Dedifferentiated amniotic fluid mesenchymal stem cell (primary cell): Measurements from ENCODE around the gene SEMA5A.

Experiments used
- DNase-seq: peaks from one replicate; pipeline ENCODE4 v3.0.0-alpha.2; 2016; ENCODE audit errors: extremely low spot score

SEMA5A gene

DNA sequence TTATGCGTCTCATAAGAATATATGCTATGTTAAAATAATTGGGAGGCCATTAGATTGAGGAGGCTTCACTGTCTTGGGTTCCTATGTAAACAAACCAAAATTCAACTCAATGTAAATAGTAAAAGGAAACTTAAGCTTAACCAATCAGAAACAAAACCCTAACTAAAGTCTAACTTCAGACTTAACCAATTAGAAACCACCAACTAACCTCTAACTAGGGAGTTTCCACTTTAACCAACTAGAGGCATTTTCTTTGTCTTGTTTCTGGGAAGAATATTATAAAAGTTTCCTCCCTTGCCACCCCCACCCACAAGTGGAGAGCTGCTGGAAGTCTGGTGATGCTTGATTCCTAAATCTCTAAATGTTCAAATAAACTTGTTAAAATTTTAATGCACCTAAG is 214.5 kb downstream of the SEMA5A start:
- DNase-seq = no peak

DNA sequence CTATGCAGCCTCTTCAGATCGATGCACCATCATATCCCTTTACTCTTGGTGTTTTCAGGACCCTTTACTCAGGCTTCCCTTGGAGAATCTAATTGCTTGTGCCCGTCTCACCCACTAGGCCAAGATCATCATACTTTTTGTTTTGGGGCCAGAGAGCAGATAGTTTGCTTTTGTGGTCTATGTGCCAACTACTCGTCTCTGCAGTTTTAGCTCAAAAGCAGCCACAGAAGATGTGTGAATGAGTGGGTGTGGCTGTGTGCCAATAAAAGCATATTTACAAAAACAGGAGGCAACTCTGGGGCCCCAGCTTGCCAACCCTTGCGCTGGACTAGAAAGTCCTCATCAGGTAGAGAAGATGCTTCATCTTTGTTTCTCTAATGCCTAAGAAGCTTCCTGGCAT is 216.8 kb downstream of the SEMA5A start:
- DNase-seq = no peak

DNA sequence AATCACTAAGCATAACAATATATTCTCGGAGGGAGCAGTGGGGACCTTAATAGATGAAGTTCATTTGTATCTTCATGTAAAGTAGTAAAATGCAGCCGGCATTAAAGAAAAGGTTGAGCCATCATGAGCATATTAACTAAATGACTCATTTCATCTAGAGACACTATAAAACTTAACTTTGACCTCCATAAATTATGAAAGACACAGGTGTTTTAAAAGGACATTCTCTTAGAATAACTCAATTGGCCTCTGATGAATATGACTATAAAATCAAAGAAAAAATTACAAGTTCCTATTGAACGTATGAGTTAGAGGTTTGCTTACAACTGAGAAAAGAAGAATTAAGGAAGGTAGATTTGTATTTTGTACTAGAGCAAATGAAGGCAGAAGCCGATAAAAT is 220.3 kb downstream of the SEMA5A start:
- DNase-seq = no peak

- no peak for DNase-seq
Observed at GRCh38 chr5:9324348-9325077, 221.4 kb downstream of the SEMA5A start.

DNA sequence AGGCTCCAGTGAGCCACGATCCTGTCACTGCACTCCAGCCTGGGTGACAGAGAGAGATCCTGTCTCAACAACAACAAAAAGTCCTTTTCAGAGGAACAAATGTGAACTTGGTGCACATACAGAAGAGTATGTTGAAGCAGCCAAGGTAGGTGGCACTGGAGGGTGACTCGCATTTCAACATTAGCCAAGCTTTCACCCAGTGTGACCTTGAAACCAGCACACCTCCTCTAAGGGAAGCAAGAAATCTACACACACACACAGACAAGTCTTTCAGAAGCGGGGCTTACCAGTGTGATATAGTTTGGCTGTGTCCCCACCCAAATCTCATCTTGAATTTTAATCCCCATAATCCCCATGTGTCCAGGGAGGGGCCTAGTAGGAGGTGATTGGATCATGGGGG is 225.2 kb downstream of the SEMA5A start:
- no peak for DNase-seq

DNA sequence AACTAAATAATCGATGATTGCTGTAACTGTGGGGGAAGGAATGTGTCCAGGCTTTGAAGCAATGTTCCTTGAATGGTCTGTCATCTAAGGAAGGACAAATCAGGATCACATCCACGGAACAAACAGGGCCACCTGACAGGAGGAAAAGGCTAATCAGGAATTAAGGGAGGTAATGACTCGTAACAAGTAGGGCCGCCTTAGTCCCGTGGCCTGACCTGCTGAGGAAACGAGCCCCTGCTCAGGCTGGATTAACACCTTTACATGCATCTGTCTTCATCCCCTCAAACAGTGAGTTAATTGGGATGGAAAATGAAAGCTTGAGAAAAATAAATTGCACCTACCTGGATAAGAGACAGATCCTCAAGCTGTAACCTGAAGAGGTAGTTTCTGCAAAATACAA is 227.8 kb downstream of the SEMA5A start:
- no peak for DNase-seq

- DNase-seq = no peak
Observed at GRCh38 chr5:9316733-9317132, 229.1 kb downstream of the SEMA5A start.

DNA sequence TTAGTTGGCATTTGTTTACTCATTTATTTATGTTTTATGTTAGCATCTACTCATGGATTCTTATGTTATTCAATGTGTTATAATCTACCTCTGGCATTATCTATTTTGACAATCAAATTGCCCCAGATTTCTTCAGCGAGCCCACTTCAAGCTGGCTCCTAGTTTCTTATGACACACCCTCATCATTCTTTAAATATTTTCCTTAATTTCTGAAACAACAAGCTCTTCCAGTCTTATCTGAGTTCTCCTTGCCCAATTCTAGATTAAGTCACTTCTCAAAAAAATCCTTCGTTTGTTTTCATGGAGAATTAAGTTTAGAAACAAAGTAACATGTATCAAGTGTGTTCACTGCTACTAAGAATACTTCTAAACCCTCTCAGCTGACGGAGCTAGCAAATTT is 229.8 kb downstream of the SEMA5A start:
- DNase-seq = no peak

DNA sequence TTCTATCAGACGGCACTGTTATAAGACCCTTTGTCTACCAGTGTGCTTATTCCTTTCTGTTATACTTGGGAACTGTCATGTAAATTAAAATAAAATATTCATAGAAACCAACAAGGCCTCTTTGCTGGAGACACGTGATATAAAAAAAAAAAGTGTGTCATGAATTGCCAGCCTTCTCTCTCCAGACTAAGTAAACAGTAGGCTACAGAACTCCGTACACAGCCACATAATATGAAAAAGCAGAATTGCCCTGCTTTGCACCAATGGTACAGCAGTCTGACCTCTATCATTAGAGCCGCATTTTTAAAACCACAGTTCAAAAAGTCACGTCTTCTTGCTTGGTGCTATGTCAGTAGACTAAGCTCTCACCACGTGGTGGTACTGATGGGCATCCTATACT is 231.3 kb downstream of the SEMA5A start:
- DNase-seq = no peak

DNA sequence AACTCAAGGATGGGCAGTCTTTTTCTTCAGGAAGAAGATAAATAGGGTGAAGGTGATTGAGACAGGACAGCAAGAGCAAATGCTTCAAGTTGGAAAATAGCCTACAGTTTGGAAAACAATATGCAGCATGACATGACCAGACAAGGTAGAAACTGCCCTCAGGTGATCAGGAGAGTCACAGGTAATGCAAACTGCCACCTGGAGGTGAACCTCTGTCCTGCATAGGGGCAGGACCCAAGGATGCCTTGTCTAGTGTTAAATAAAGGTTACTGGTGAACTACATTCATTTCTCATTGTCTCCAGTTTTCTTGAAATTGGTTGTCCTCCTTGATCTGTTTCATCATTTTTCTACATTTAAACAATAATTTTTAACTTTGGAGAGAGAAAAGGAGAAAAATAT is 232.1 kb downstream of the SEMA5A start:
- no peak for DNase-seq

GRCh38 chr5:9307150-9307549 is 238.7 kb downstream of the SEMA5A start:
- DNase-seq = no peak

DNA sequence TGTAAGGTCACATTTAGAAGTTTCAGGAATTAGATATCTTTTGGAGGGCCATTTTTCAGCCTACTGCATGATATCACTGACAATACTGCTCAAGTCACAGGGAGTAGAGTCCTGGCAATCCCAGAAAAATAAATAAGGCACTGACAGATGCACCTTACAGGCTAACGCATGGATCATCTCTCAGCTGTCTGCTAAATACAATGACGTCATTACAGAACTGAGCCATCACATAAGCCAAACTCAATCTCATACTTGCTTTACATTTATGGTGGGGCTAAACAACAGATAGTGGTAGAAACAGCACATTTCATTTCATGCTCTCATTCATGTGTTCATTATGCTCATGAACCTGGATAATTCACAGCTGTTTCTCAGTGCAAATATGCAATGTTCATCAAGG is 243.7 kb downstream of the SEMA5A start:
- no peak for DNase-seq

DNA sequence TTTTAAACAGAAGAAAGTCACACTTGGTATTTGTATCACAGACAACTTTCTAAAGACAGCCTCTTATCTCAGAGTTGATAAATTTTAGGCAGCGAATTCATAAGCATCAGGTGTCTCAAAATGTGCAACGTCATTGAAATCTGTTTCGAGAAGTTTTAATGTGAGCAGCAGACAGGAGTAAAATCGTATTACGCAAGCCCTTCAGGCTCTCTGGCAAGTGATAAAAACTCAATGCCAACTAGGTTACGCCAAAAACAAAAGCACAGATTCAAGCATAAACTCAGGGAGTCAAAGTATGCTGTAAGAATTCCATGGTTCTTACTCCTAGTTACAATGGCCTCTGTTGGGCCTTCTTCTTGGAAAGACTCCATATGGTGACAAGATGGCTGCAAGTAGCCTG is 244.7 kb downstream of the SEMA5A start:
- no peak for DNase-seq

- no peak for DNase-seq
Observed at GRCh38 chr5:9297134-9297533, 248.7 kb downstream of the SEMA5A start.

- no peak for DNase-seq
Observed at GRCh38 chr5:9295466-9295801, 250.4 kb downstream of the SEMA5A start.

GRCh38 chr5:9294793-9295465 is 250.9 kb downstream of the SEMA5A start:
- no peak for DNase-seq

DNA sequence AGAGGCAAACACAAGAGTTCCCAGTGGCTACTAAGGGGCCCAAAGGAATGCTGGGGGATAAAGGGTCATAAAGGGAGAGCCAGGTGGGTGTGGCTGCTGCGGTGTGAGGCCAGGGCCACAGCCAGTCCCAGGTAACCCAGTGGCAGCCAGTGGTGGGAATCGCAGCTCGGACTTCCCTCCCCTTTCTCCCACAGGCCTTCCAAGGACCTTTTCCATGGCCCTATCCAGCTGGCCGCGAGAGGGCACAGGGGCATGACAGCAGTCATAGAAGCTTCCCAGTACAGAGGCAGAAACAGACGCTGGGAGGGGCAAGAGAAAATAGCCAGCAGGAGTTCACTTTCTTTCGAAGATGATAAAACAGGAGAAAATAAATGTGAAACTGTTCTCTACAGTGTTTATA is 257.6 kb downstream of the SEMA5A start:
- DNase-seq = no peak

DNA sequence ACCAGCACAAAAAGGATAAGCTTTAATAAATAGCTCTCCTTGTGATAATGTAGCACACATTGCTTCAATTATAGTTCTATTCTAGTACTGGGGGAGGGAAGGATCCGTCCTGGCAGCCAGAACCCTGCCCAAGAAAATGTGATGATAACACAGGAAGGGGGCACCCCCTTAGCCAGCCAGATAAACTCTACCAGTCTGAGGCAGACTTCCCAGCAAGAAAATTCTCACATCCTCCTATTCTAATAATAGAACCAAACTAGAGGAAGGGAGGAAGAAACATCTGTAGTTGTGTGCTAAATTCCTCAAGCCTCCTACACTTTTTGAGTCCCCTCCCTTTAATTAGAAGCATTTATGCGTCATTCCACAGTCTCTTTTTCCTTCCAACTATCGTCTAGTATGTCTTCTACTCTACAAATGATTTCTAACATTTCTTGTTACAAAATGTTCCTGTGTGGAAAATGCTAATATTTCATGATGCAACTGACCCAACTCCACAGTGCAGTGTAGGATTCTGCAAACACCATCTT is 261.0 kb downstream of the SEMA5A start:
- peak; percentile 61 for DNase-seq

DNA sequence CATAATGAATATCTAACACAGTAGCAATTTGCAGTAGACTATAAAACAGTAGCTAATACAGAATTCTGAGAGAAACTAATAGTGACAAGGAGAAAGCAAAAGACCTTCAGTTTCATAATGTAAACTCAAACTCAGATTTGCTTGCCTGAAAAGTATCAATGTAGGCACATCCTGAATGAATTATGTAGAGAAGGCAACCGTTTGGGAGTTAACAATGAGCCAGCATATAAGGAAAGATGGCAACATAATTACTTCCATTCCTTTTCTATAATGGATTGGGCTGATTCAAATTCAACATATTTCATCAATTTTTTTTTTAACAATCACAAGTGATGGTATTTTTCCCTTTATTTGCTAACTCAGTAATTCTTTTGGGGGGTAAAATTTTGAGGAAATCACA is 261.6 kb downstream of the SEMA5A start:
- no peak for DNase-seq

DNA sequence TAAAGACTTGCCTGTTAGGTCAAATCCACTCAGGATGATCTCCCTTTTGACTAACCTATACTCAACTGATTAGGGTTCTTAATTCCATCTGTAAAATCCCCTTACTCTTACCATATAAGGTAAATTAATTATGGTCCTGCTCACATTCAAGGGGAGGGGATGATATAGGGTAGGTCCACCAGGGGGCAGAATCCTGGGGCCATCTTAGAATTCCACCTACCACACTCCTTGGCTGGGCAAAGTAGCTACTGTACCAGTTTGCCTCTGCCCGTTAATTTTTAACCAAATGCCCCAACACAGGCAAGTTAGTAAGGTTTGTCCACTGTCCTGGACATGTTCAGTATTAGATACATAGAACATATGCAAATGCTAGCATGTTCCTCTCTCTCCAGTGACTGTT is 262.4 kb downstream of the SEMA5A start:
- no peak for DNase-seq

DNA sequence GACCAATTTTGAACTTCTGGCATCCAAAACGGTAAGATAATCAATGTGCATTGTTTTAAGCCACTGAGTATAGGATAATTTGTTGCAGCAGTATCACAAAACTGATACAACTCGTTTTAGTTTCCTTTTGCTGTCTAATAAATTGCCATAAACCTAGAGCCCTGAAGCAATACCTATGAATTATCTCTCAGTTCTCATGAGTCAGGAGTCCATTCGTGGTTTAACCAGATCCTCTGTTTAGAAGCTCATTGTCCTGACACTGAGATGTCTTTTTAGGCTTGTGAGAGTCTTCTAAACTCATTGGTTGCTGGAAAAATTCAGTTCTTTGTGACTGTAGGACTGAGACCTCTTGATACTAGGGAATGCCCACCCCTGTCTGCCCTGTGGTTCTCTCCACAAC is 262.9 kb downstream of the SEMA5A start:
- no peak for DNase-seq

DNA sequence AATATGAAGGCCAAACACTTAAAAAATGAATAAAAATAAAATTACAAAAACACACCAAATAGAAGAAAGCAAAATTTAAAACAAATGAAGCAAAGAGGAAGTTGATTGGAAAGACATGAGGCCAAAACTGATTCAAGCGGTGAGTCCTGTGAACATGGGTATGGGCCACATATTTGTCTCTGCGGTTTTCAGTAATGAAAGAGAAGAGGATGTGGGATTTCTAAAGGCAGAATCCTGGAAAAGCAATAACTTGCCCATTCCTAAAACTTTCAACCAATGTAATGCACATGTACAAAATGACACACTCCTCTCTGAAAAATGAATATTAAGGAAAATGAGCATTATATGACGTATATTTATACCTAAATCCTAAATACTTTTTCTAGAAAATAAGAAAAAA is 263.7 kb downstream of the SEMA5A start:
- no peak for DNase-seq

- DNase-seq = no peak
Observed at GRCh38 chr5:9279774-9280173, 266.1 kb downstream of the SEMA5A start.
